ENCODE data around the gene PCCA.
"Not testable (repeated sequence)": the region's sequence is repeated elsewhere in the genome, so short reads cannot be mapped to it uniquely, and the experiment has no call there.

The PCCA gene

GRCh38 chr13:100315522-100315921 is 226.6 kb downstream of the PCCA start:
- DNase-seq = no peak

GRCh38 chr13:100318473-100318872 is 229.6 kb downstream of the PCCA start:
- not testable (repeated sequence) for DNase-seq

- no peak for DNase-seq
Measured at GRCh38 chr13:100323937-100324336, 235.0 kb downstream of the PCCA start.

- no peak for DNase-seq
Measured at GRCh38 chr13:100330662-100331061, 241.8 kb downstream of the PCCA start.

GRCh38 chr13:100333141-100333540 is 244.2 kb downstream of the PCCA start:
- DNase-seq = no peak

GRCh38 chr13:100334214-100334613 is 245.3 kb downstream of the PCCA start:
- DNase-seq = no peak

GRCh38 chr13:100336795-100337516 is 248.1 kb downstream of the PCCA start:
- no peak for DNase-seq

GRCh38 chr13:100338275-100338674 is 249.4 kb downstream of the PCCA start:
- DNase-seq = no peak

GRCh38 chr13:100339411-100339940 is 250.6 kb downstream of the PCCA start:
- DNase-seq = no peak

- no peak for DNase-seq
Measured at GRCh38 chr13:100340865-100341264, 252.0 kb downstream of the PCCA start.

GRCh38 chr13:100341327-100341726 is 252.4 kb downstream of the PCCA start:
- DNase-seq = no peak

- no peak for DNase-seq
Measured at GRCh38 chr13:100344544-100344943, 255.7 kb downstream of the PCCA start.

- DNase-seq = no peak
Measured at GRCh38 chr13:100347968-100348367, 259.1 kb downstream of the PCCA start.

GRCh38 chr13:100349594-100349993 is 260.7 kb downstream of the PCCA start:
- DNase-seq = no peak

- no peak for DNase-seq
Measured at GRCh38 chr13:100350601-100351000, 261.7 kb downstream of the PCCA start.

GRCh38 chr13:100356426-100356825 is 267.5 kb downstream of the PCCA start:
- DNase-seq = no peak

- DNase-seq = no peak
Measured at GRCh38 chr13:100356889-100357288, 268.0 kb downstream of the PCCA start.

- DNase-seq = no peak
Measured at GRCh38 chr13:100357764-100358163, 268.9 kb downstream of the PCCA start.

- DNase-seq = no peak
Measured at GRCh38 chr13:100361504-100361903, 272.6 kb downstream of the PCCA start.

- no peak for DNase-seq
Measured at GRCh38 chr13:100362371-100362770, 273.5 kb downstream of the PCCA start.

GRCh38 chr13:100362781-100363180 is 273.9 kb downstream of the PCCA start:
- DNase-seq = no peak

- no peak for DNase-seq
Measured at GRCh38 chr13:100363285-100363711, 274.4 kb downstream of the PCCA start.

- no peak for DNase-seq
Measured at GRCh38 chr13:100363874-100364273, 275.0 kb downstream of the PCCA start.

GRCh38 chr13:100364591-100364990 is 275.7 kb downstream of the PCCA start:
- no peak for DNase-seq

- no peak for DNase-seq
Measured at GRCh38 chr13:100365680-100366079, 276.8 kb downstream of the PCCA start.
